ENCODE results near the gene SLX4IP. TPM values are rescaled to one million over a fixed set of nuclear protein-coding genes. Genes with fewer than 3 reads are reported as not detected.

Gene SLX4IP
- total RNA-seq, 1 experiment from 2014 or later: 6.4 TPM

- Histone ChIP-seq H3K9me2 (replicated peaks; ENCODE audit: low read length) (no peaks in the 10 kb centered on the region), H3K9ac (ENCODE audit: low read length) (no peak overlapping the region), H4K20me1 (ENCODE audit: low read length) (no peaks in the 10 kb centered on the region), H3K27me3 (ENCODE audit: low read length) (no peaks in the 10 kb centered on the region), H3K9me3 (ENCODE audit: low read length) (no peaks in the 10 kb centered on the region), H3K4me3 (ENCODE audit: low read length) (no peak overlapping the region), H3K27ac (ENCODE audit: low read length) (no peak overlapping the region), H3K4me2 (ENCODE audit: low read length) (no peak overlapping the region), H2AFZ (ENCODE audit: low read length) (no peak overlapping the region), H3K79me2 (ENCODE audit: low read length) (no peaks in the 10 kb centered on the region), H3K4me1 (ENCODE audit: insufficient read depth, low read length) (peaks cover 33% of the 10 kb centered on the region), H3K36me3 (ENCODE audit: low read depth, low read length) (peaks cover 9% of the 10 kb centered on the region; the same call in 1 of the 2 replicates), H3F3A (ENCODE audit: low read length, unreplicated experiment) (no peaks in the 10 kb centered on the region)
- no TSS peak for BruUV-seq (replicated peaks)
- DNase-seq: no peak
- intact Hi-C loops (cut with micrococcal nuclease): no loop called here
- no peak for TF ChIP-seq CTCF (conservative IDR thresholded peaks at IDR 0.05; ENCODE audit: low read depth, low read length)
- TF ChIP-seq EZH2 (IDR thresholded peaks at IDR 0.05; ENCODE audit: low read length, unreplicated experiment): no peak
- TF ChIP-seq EZH2phosphoT487 (IDR thresholded peaks at IDR 0.05; ENCODE audit: borderline replicate concordance, low read length): no peak
- CTCF ChIA-PET: no interaction called here
- no peak for ATAC-seq
- POLR2A ChIA-PET (ENCODE audit: unreplicated experiment): no interaction called here
Measured at GRCh38 chr20:10568032-10568431, 132.9 kb downstream of the SLX4IP start.

GRCh38 chr20:10571313-10571815, 136.3 kb downstream of the SLX4IP start:
- Histone ChIP-seq H3K4me1 (ENCODE audit: insufficient read depth, low read length) (peaks cover 32% of the 10 kb centered on the region), H3K4me2 (ENCODE audit: low read length) (no peak overlapping the region), H3K9me3 (ENCODE audit: low read length) (no peaks in the 10 kb centered on the region), H3K9ac (ENCODE audit: low read length) (no peak overlapping the region), H3K36me3 (ENCODE audit: low read depth, low read length) (peaks cover 12% of the 10 kb centered on the region; the same call in 1 of the 2 replicates), H3K27ac (ENCODE audit: low read length) (no peak overlapping the region), H3F3A (ENCODE audit: low read length, unreplicated experiment) (no peaks in the 10 kb centered on the region), H3K4me3 (ENCODE audit: low read length) (no peak overlapping the region), H4K20me1 (ENCODE audit: low read length) (no peaks in the 10 kb centered on the region), H2AFZ (ENCODE audit: low read length) (no peak overlapping the region), H3K79me2 (ENCODE audit: low read length) (no peaks in the 10 kb centered on the region), H3K9me2 (replicated peaks; ENCODE audit: low read length) (no peaks in the 10 kb centered on the region), H3K27me3 (ENCODE audit: low read length) (no peaks in the 10 kb centered on the region)
- intact Hi-C loops (cut with micrococcal nuclease): no loop called here
- POLR2A ChIA-PET (ENCODE audit: unreplicated experiment): no interaction called here
- CTCF ChIA-PET: no interaction called here
- DNase-seq (no peak), ATAC-seq (no peak)
- TF ChIP-seq EZH2phosphoT487 (IDR thresholded peaks at IDR 0.05; ENCODE audit: borderline replicate concordance, low read length): no peak
- no peak for TF ChIP-seq EZH2 (IDR thresholded peaks at IDR 0.05; ENCODE audit: low read length, unreplicated experiment)
- no peak for TF ChIP-seq CTCF (conservative IDR thresholded peaks at IDR 0.05; ENCODE audit: low read depth, low read length)
- BruUV-seq (replicated peaks): no TSS peak

GRCh38 chr20:10572853-10573252, 137.7 kb downstream of the SLX4IP start:
- ChIA-PET POLR2A (ENCODE audit: unreplicated experiment) (no interaction called here), CTCF (no interaction called here)
- intact Hi-C loops (cut with micrococcal nuclease): loop anchor here (1.0 kb wide), 1 partner anchor 12 kb away; no protein-coding TSS in a partner anchor
- no peak for DNase-seq
- ATAC-seq: no peak
- no TSS peak for BruUV-seq (replicated peaks)
- Histone ChIP-seq H3K27ac (ENCODE audit: low read length) (peak overlapping the region; percentile 84), H3K4me2 (ENCODE audit: low read length) (peak overlapping the region; percentile 40), H3K9ac (ENCODE audit: low read length) (peak overlapping the region; percentile 48), H4K20me1 (ENCODE audit: low read length) (no peaks in the 10 kb centered on the region), H3K4me3 (ENCODE audit: low read length) (no peak overlapping the region), H3K4me1 (ENCODE audit: insufficient read depth, low read length) (peaks cover 32% of the 10 kb centered on the region), H3K79me2 (ENCODE audit: low read length) (no peaks in the 10 kb centered on the region), H3F3A (ENCODE audit: low read length, unreplicated experiment) (no peaks in the 10 kb centered on the region), H3K36me3 (ENCODE audit: low read depth, low read length) (peaks cover 6% of the 10 kb centered on the region; the same call in 1 of the 2 replicates), H3K9me3 (ENCODE audit: low read length) (no peaks in the 10 kb centered on the region), H3K9me2 (replicated peaks; ENCODE audit: low read length) (no peaks in the 10 kb centered on the region), H3K27me3 (ENCODE audit: low read length) (no peaks in the 10 kb centered on the region), H2AFZ (ENCODE audit: low read length) (no peak overlapping the region)
- TF ChIP-seq EZH2phosphoT487 (IDR thresholded peaks at IDR 0.05; ENCODE audit: borderline replicate concordance, low read length) (no peak), CTCF (conservative IDR thresholded peaks at IDR 0.05; ENCODE audit: low read depth, low read length) (no peak), EZH2 (IDR thresholded peaks at IDR 0.05; ENCODE audit: low read length, unreplicated experiment) (no peak)

Data from PC-3 (cell line).